ENCODE measurements around the gene PPP1R14C.
A peak's percentile ranks its signal among the peaks of the same experiment; 100 is the strongest.

PPP1R14C gene

GRCh38 chr6:150119173-150119572, 23.7 kb upstream of the PPP1R14C start:
- Histone ChIP-seq H2BK12ac (ENCODE audit: low read length) (no peak overlapping the region), H4K91ac (ENCODE audit: low read depth, low read length, poor library complexity) (no peak overlapping the region), H3K36me3 (replicated peaks in 1 of 2; ENCODE audit: control insufficient read depth in 2 of 2, insufficient read depth in 2 of 2, low read length in 2 of 2) (no peaks in the 10 kb centered on the region), H3K9me3 (replicated peaks in 1 of 2; ENCODE audit: control insufficient read depth in 2 of 2, insufficient read depth in 1 of 2, low read depth in 1 of 2, low read length in 2 of 2) (no peaks in the 10 kb centered on the region), H3K23ac (ENCODE audit: low read depth, low read length, poor library complexity) (no peak overlapping the region), H3K27me3 (ENCODE audit: control insufficient read depth in 3 of 3, insufficient read depth in 3 of 3, low read depth in 1 of 3, low read length in 3 of 3) (no peaks in the 10 kb centered on the region), H3K9ac (ENCODE audit: low read depth, low read length, poor library complexity) (no peak overlapping the region), H2BK5ac (ENCODE audit: low read length) (no peak overlapping the region), H2BK120ac (ENCODE audit: low read depth, low read length) (no peak overlapping the region), H3K4ac (ENCODE audit: low read length) (no peak overlapping the region), H4K8ac (ENCODE audit: low read depth, low read length) (no peak overlapping the region), H3K4me1 (ENCODE audit: control insufficient read depth in 2 of 2, insufficient read depth in 1 of 2, low read depth in 1 of 2, low read length in 2 of 2) (peaks cover 2 to 15% of the 10 kb centered on the region in 2 donors), H3K14ac (ENCODE audit: low read length) (no peak overlapping the region), H2AK5ac (ENCODE audit: low read depth, low read length) (no peak overlapping the region), H3K4me3 (ENCODE audit: low read length in 2 of 2) (no peak overlapping the region), H3K27ac (replicated peaks; ENCODE audit: low read length) (no peak overlapping the region), H2AFZ (ENCODE audit: low read length) (peak overlapping the region; percentile 90), H3K79me1 (ENCODE audit: low read depth, low read length) (no peaks in the 10 kb centered on the region), H3K18ac (ENCODE audit: low read length) (no peak overlapping the region), H2BK15ac (ENCODE audit: low read length) (no peak overlapping the region), H3K4me2 (ENCODE audit: insufficient read depth, low read length, poor library complexity, severe bottlenecking) (no peak overlapping the region)
- DNase-seq (ENCODE audit: low spot score), result no peak
- no CpG with 5 or more reads among the region's 7 CpGs for WGBS, 2 donors (ENCODE audit: extremely low coverage in 2 of 2, insufficient read length in 2 of 2, insufficient replicate concordance in 1 of 2)

DNA sequence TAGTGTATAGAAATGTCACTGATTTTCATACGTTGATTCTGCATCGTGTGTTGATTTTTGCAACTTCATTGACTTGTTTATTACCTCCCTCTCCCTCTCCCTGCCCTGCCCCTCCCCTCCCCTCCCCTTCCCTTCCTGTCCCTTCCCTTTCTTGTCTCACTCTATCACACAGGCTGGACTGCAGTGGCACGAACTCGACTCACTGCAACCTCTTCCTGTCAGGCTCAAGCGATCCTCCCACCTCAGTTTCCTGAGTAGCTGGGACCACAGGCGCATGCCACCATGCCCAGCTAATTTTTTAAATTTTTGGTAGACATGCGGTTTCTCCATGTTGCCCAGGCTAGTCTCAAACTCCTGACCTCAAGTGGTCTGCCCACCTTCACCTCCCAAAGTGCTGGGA, 19.2 kb upstream of the PPP1R14C start:
- Histone ChIP-seq H3K4me3 (ENCODE audit: low read length in 2 of 2) (no peak overlapping the region), H3K4ac (ENCODE audit: low read length) (no peak overlapping the region), H3K14ac (ENCODE audit: low read length) (no peak overlapping the region), H3K4me2 (ENCODE audit: insufficient read depth, low read length, poor library complexity, severe bottlenecking) (no peak overlapping the region), H2BK15ac (ENCODE audit: low read length) (no peak overlapping the region), H3K79me1 (ENCODE audit: low read depth, low read length) (no peaks in the 10 kb centered on the region), H2BK120ac (ENCODE audit: low read depth, low read length) (no peak overlapping the region), H3K23ac (ENCODE audit: low read depth, low read length, poor library complexity) (no peak overlapping the region), H4K8ac (ENCODE audit: low read depth, low read length) (no peak overlapping the region), H3K18ac (ENCODE audit: low read length) (no peak overlapping the region), H3K36me3 (replicated peaks in 1 of 2; ENCODE audit: control insufficient read depth in 2 of 2, insufficient read depth in 2 of 2, low read length in 2 of 2) (no peaks in the 10 kb centered on the region), H3K9ac (ENCODE audit: low read depth, low read length, poor library complexity) (no peak overlapping the region), H2BK5ac (ENCODE audit: low read length) (no peak overlapping the region), H4K91ac (ENCODE audit: low read depth, low read length, poor library complexity) (no peak overlapping the region), H2AK5ac (ENCODE audit: low read depth, low read length) (no peak overlapping the region), H3K9me3 (replicated peaks in 1 of 2; ENCODE audit: control insufficient read depth in 2 of 2, insufficient read depth in 1 of 2, low read depth in 1 of 2, low read length in 2 of 2) (peaks cover 0 to 2% of the 10 kb centered on the region in 2 donors), H2AFZ (ENCODE audit: low read length) (no peak overlapping the region), H3K27ac (replicated peaks; ENCODE audit: low read length) (no peak overlapping the region), H3K27me3 (ENCODE audit: control insufficient read depth in 3 of 3, insufficient read depth in 3 of 3, low read depth in 1 of 3, low read length in 3 of 3) (no peaks in the 10 kb centered on the region), H2BK12ac (ENCODE audit: low read length) (no peak overlapping the region), H3K4me1 (ENCODE audit: control insufficient read depth in 2 of 2, insufficient read depth in 1 of 2, low read depth in 1 of 2, low read length in 2 of 2) (peaks cover 0 to 13% of the 10 kb centered on the region in 2 donors)
- no peak for DNase-seq (ENCODE audit: low spot score)
- no CpG with 5 or more reads among the region's 7 CpGs for WGBS, 2 donors (ENCODE audit: extremely low coverage in 2 of 2, insufficient read length in 2 of 2, insufficient replicate concordance in 1 of 2)

DNA sequence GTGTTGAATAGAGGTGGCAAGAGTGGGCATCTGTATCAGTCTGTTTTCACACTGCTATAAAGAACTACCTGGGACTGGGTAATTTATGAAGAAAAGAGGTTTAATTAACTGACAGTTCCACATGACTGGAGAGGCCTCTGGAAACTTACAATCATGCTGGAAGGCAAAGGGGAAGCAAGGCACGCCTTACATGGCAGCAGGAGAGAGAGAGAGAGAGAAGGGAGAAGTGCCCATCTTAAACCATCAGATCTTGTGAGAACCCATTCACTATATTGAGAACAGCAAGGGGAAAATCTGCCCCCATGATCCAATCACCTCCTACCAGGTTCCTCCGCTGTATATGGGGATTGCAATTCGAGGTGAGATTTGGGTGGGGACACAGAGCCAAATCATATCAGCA, 18.6 kb upstream of the PPP1R14C start:
- peaks cover 0 to 7% of the 10 kb centered on the region in 2 donors for H3K4me1 ChIP-seq (ENCODE audit: control insufficient read depth in 2 of 2, insufficient read depth in 1 of 2, low read depth in 1 of 2, low read length in 2 of 2)
- no peak for DNase-seq (ENCODE audit: low spot score)
- no peak overlapping the region for H3K4me3 ChIP-seq (ENCODE audit: low read length in 2 of 2)
- H3K4me2 ChIP-seq (ENCODE audit: insufficient read depth, low read length, poor library complexity, severe bottlenecking), result no peak overlapping the region
- H2AK5ac ChIP-seq (ENCODE audit: low read depth, low read length), result no peak overlapping the region
- no peak overlapping the region for H3K4ac ChIP-seq (ENCODE audit: low read length)
- no peak overlapping the region for H2BK12ac ChIP-seq (ENCODE audit: low read length)
- WGBS, 2 donors (ENCODE audit: extremely low coverage in 2 of 2, insufficient read length in 2 of 2, insufficient replicate concordance in 1 of 2), result no CpG with 5 or more reads among the region's 3 CpGs
- no peaks in the 10 kb centered on the region for H3K36me3 ChIP-seq (replicated peaks in 1 of 2; ENCODE audit: control insufficient read depth in 2 of 2, insufficient read depth in 2 of 2, low read length in 2 of 2)
- H3K9me3 ChIP-seq (replicated peaks in 1 of 2; ENCODE audit: control insufficient read depth in 2 of 2, insufficient read depth in 1 of 2, low read depth in 1 of 2, low read length in 2 of 2), result peaks cover 0 to 2% of the 10 kb centered on the region in 2 donors
- H3K18ac ChIP-seq (ENCODE audit: low read length), result no peak overlapping the region
- no peaks in the 10 kb centered on the region for H3K27me3 ChIP-seq (ENCODE audit: control insufficient read depth in 3 of 3, insufficient read depth in 3 of 3, low read depth in 1 of 3, low read length in 3 of 3)
- H2BK15ac ChIP-seq (ENCODE audit: low read length), result no peak overlapping the region
- no peak overlapping the region for H2BK5ac ChIP-seq (ENCODE audit: low read length)
- no peak overlapping the region for H3K14ac ChIP-seq (ENCODE audit: low read length)
- H3K27ac ChIP-seq (replicated peaks; ENCODE audit: low read length), result no peak overlapping the region
- no peak overlapping the region for H4K8ac ChIP-seq (ENCODE audit: low read depth, low read length)
- no peak overlapping the region for H4K91ac ChIP-seq (ENCODE audit: low read depth, low read length, poor library complexity)
- no peak overlapping the region for H3K9ac ChIP-seq (ENCODE audit: low read depth, low read length, poor library complexity)
- no peaks in the 10 kb centered on the region for H3K79me1 ChIP-seq (ENCODE audit: low read depth, low read length)
- H2BK120ac ChIP-seq (ENCODE audit: low read depth, low read length), result no peak overlapping the region
- H2AFZ ChIP-seq (ENCODE audit: low read length), result no peak overlapping the region
- no peak overlapping the region for H3K23ac ChIP-seq (ENCODE audit: low read depth, low read length, poor library complexity)

- H2BK12ac ChIP-seq (ENCODE audit: low read length), result no peak overlapping the region
- peaks cover 0 to 3% (median 0%) of the 10 kb centered on the region in 3 experiments for H3K27me3 ChIP-seq (ENCODE audit: control insufficient read depth in 3 of 3, insufficient read depth in 3 of 3, low read depth in 1 of 3, low read length in 3 of 3)
- H2BK120ac ChIP-seq (ENCODE audit: low read depth, low read length), result no peak overlapping the region
- no peak overlapping the region for H3K27ac ChIP-seq (replicated peaks; ENCODE audit: low read length)
- H3K23ac ChIP-seq (ENCODE audit: low read depth, low read length, poor library complexity), result no peak overlapping the region
- H3K9ac ChIP-seq (ENCODE audit: low read depth, low read length, poor library complexity), result no peak overlapping the region
- H3K4me1 ChIP-seq (ENCODE audit: control insufficient read depth in 2 of 2, insufficient read depth in 1 of 2, low read depth in 1 of 2, low read length in 2 of 2), result no peaks in the 10 kb centered on the region
- peaks cover 0 to 2% of the 10 kb centered on the region in 2 donors for H3K9me3 ChIP-seq (replicated peaks in 1 of 2; ENCODE audit: control insufficient read depth in 2 of 2, insufficient read depth in 1 of 2, low read depth in 1 of 2, low read length in 2 of 2)
- no peak overlapping the region for H3K18ac ChIP-seq (ENCODE audit: low read length)
- WGBS, 2 donors (ENCODE audit: extremely low coverage in 2 of 2, insufficient read length in 2 of 2, insufficient replicate concordance in 1 of 2), result no CpG with 5 or more reads among the region's 13 CpGs
- peak overlapping the region; percentile 46 for H2AFZ ChIP-seq (ENCODE audit: low read length)
- no peak overlapping the region for H2BK5ac ChIP-seq (ENCODE audit: low read length)
- H3K4ac ChIP-seq (ENCODE audit: low read length), result no peak overlapping the region
- H3K14ac ChIP-seq (ENCODE audit: low read length), result no peak overlapping the region
- DNase-seq (ENCODE audit: low spot score), result no peak
- no peak overlapping the region for H3K4me2 ChIP-seq (ENCODE audit: insufficient read depth, low read length, poor library complexity, severe bottlenecking)
- H3K79me1 ChIP-seq (ENCODE audit: low read depth, low read length), result no peaks in the 10 kb centered on the region
- no peak overlapping the region for H2BK15ac ChIP-seq (ENCODE audit: low read length)
- H4K91ac ChIP-seq (ENCODE audit: low read depth, low read length, poor library complexity), result no peak overlapping the region
- no peak overlapping the region for H4K8ac ChIP-seq (ENCODE audit: low read depth, low read length)
- no peaks in the 10 kb centered on the region for H3K36me3 ChIP-seq (replicated peaks in 1 of 2; ENCODE audit: control insufficient read depth in 2 of 2, insufficient read depth in 2 of 2, low read length in 2 of 2)
- H2AK5ac ChIP-seq (ENCODE audit: low read depth, low read length), result no peak overlapping the region
- no peak overlapping the region for H3K4me3 ChIP-seq (ENCODE audit: low read length in 2 of 2)
Measured at GRCh38 chr6:150126641-150127291, 16.1 kb upstream of the PPP1R14C start.
